ENCODE results near the gene UBE2QL1.

UBE2QL1 gene

GRCh38 chr5:6475626-6476312 lies 27.1 kb downstream of the UBE2QL1 start:
- DNase-seq (ENCODE audit: low read depth in 1 of 2, low spot score in 1 of 2) = no peak

- no peak for DNase-seq (ENCODE audit: low read depth in 1 of 2, low spot score in 1 of 2)
Observed at GRCh38 chr5:6476313-6476661, 27.6 kb downstream of the UBE2QL1 start.

- DNase-seq (ENCODE audit: low read depth in 1 of 2, low spot score in 1 of 2) = no peak
Observed at GRCh38 chr5:6478793-6479192, 30.1 kb downstream of the UBE2QL1 start.

DNA sequence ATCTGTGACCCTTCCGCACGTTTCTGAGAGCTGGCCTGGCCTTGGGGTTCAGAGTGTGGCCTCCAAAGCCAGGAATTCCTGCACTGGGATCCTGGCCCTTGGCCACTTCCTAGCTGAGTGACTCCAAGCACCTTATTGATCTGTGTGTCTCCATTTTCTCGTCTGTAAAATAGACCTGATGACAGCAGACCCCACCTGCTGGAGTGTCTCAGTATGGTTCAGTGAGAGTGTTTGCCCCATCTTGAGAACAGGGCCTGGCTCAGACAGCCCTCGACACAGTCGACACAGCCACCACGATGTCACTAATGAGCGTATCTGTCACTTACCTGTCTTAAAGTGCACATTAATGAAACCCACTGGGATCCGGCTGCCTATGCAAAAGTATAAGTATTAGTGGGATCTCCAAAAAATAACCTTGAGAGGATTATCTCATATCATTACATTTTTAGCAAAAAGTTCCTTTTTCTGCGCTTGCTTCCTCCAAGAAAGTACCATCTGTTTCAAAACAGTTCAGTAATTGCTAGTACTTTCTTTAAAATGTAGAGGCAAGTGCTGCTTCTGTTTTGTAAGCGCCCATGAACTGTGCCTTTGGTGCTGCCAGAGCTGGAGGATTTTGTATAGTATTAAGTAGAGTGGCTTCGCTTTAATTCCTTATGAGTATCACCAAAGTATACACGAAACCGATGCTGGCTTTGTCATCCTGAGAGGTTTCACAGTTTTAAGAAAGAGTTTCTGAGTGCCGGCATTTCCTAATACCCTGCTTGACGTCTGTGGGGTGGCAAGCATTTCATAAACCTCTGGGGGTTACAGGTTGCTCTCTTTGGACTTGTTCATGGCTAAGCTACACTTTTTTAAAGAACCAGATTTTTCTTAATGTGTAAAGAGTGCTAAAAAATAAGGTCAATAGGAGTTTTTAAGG lies 31.7 kb downstream of the UBE2QL1 start:
- no peak for DNase-seq (ENCODE audit: low read depth in 1 of 2, low spot score in 1 of 2)

DNA sequence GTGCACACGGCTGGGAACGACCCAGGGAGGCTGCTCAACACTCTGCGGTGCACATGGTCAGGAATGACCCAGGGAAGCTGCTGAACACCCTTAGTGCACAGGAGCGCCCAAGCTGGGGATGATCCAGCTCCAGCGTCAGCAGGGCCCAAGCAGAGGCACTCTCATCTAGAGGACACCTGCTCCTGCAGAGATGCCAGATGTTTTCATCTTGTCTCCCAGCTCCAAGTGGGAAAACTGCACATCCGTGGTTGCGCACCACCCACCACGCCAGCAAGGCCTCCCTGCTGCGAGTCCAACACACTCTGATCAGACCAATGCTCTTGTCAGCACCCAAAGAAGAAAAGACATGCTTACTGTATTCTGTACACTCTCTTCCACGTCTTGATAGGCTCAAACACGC lies 34.1 kb downstream of the UBE2QL1 start:
- DNase-seq (ENCODE audit: low read depth in 1 of 2, low spot score in 1 of 2) = no peak

GRCh38 chr5:6483880-6484382 lies 35.3 kb downstream of the UBE2QL1 start:
- no peak for DNase-seq (ENCODE audit: low read depth in 1 of 2, low spot score in 1 of 2)

GRCh38 chr5:6484446-6484845 lies 35.8 kb downstream of the UBE2QL1 start:
- no peak for DNase-seq (ENCODE audit: low read depth in 1 of 2, low spot score in 1 of 2)

GRCh38 chr5:6484899-6485298 lies 36.2 kb downstream of the UBE2QL1 start:
- no peak for DNase-seq (ENCODE audit: low read depth in 1 of 2, low spot score in 1 of 2)

- DNase-seq (ENCODE audit: low read depth in 1 of 2, low spot score in 1 of 2) = no peak
Observed at GRCh38 chr5:6485441-6485840, 36.8 kb downstream of the UBE2QL1 start.

DNA sequence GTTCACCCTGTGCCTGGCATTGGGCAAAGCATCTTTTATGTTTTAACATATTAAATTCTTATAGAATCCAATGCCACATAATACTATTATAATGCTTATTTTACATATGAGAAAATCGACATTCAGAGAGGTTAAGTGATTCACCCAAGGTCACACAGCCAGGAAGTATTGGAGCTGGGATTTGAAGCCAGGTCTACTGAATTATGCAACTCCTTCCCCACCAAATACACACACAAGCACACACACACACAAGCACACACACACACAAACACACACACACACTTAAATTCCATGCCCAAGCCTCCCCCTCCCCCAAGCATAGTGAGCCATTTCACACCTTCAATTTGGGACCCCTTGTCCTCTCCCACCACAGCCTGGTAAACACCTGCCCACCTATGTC lies 37.4 kb downstream of the UBE2QL1 start:
- DNase-seq (ENCODE audit: low read depth in 1 of 2, low spot score in 1 of 2) = no peak

DNA sequence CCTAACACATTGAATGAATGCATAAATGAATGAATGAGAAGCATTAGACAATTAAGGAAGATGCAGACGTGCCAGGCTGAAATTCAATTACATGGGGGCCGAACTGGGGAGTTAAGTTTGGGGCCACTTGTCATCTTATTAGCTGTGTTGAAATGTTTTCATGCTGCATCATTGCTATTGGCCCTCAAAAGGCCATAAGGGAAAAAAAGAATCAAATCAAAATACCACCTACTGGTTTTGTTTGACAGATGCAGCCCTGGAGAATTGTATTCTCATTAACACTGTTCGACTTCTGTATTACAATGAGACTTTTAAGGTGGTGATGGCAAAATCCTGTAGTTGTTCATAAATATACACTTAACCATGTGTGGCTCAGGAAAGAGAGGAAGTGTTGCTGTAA lies 38.4 kb downstream of the UBE2QL1 start:
- DNase-seq (ENCODE audit: low read depth in 1 of 2, low spot score in 1 of 2) = no peak

DNA sequence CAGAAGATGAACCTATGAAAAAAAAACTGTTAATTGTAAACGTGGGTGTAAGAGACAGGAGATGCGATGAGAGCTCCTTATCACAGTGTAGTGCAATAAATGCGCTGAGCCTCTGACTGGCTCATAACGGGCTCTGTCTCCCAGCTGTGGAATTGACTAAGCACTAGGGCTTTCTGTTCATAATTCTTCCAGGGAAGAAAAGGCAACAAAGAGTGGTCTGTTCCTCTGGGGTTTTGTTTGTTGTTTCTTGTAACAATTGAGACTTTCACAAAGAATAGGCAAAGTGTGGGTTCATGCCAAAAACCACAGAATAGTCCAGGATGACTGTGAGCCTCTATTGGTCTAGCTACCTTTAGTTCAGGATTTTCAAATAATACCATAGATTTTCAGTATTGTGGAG lies 39.4 kb downstream of the UBE2QL1 start:
- DNase-seq (ENCODE audit: low read depth in 1 of 2, low spot score in 1 of 2) = no peak

GRCh38 chr5:6489643-6490185 lies 41.1 kb downstream of the UBE2QL1 start:
- DNase-seq (ENCODE audit: low read depth in 1 of 2, low spot score in 1 of 2) = no peak

DNA sequence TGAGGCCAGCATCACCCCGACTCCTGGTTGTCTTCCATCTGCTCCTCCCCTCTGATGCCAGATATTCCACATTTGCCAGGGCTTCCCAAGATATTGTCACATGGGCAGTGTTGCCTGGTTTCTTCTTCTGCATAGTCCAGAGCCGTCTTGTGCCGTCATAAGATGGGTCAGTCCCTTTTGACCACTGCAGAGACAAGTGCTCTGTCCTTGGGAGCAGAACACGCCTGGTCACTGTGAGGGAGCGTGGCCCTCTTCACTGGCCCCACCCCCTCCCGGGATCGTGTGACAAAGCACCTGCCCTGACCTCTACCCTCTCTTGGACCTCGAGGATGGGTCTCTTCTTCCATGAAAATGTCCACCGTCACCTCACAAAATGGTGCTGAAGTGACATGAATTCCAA lies 41.6 kb downstream of the UBE2QL1 start:
- no peak for DNase-seq (ENCODE audit: low read depth in 1 of 2, low spot score in 1 of 2)

DNA sequence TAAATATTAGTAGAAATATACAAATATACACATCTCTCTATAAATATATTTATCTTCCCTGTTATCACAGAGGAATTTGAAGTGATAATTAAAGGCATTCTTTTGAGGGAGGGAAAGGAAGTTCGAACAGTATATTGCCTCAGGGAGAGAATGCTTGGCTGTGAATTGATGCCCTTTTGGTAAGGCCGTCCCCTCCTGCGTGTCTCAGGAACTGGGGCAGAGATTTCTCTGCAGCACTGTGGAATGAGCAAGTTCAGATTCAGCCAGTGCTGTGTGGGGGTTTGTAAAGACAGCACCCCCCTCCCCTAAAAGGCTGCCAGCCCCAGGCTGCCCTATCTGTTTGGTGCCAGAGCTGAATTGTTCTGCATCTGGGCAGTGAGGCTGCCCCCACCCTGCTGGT lies 42.0 kb downstream of the UBE2QL1 start:
- DNase-seq (ENCODE audit: low read depth in 1 of 2, low spot score in 1 of 2) = no peak

- no peak for DNase-seq (ENCODE audit: low read depth in 1 of 2, low spot score in 1 of 2)
Observed at GRCh38 chr5:6491196-6491918, 42.7 kb downstream of the UBE2QL1 start.

DNA sequence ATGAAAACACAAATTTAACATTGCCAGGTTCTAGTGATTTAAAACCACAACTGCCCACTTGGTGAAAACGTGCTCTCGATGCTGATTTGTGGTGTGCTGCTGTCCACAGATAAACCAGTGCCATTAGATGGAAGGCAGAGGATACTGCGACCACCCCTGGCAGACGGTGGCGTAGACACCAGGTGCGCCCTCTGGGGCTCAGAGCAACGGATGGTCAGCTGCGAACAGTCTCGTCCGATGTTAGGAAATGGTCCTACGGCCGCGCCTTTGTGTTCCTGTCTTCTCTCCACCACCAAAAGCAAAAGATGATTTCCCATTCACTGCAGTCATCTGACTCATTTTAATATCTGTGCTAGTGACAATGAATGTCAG lies 43.2 kb downstream of the UBE2QL1 start:
- DNase-seq (ENCODE audit: low read depth in 1 of 2, low spot score in 1 of 2) = no peak

DNA sequence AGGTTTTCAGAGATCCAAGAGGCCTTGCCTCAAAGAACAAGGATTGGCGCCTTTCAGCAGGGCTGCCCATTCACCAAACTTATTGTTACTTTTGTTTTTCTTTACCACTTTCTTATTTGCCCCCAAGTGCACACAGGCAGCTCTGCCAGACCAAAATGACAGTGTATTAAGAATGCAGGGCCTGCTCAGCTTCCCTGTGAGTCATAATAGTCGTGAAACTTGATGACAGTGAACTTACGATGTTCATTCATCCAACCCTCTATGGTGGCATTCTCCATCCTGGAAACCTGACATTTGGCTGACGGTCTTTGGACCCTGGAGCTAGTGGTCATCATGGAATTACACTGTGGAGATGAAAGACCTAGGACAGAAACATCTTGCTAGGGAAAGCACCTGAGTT lies 44.3 kb downstream of the UBE2QL1 start:
- no peak for DNase-seq (ENCODE audit: low read depth in 1 of 2, low spot score in 1 of 2)

DNA sequence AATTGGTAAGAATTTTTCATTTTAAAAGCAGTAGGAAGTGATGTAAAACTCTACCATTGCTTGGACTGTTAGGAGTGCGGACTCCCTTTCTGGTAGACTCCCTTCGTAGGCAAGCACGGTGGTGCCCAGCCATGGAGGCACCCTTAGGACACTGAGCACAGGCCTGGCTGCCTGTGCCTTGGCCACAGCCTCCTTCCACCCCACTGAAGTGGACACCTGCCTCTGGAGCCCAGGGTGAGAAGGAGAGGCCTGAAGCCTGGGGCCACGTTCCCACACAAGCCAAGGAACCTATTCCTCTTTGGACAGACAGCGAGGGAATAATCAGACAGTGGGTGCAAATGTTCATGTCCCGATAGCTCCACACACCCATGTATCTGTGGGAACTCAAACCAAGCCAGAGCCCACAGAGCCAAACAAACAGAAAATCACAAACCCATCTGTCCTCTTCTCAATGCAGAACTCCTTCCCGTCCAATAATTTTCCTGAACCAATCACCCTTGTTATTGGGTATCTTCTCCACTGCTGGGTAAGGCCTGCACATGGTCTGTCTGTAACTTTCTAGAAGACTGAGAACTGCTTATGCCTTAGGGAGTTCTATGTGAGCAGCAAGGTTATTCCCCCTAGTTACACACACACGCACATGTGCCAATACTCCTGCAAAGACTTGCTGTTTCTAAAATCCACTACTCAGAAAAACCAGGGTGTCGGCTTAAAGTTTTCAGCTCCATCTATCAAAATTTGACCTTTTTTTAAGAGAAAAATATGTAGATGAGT lies 45.2 kb downstream of the UBE2QL1 start:
- DNase-seq (ENCODE audit: low read depth in 1 of 2, low spot score in 1 of 2) = no peak

DNA sequence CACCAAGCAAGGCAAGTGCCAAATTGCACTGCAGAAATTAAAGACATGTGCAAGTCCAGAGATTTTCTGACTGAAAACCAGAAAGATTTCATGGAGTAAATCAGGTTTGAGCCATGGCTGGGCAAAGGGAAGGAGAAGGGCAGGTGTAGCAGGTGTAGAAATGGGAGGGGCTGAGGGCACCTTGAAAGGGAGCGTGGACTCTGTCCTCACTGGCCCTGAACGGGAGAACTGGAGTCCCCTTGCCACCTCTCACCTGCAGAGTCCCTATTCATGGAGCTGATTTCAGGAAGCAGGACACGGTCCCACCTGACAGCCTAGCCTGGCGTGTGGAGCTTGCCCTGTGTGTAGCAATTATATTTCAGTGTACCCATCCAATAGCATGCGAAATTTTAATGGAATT lies 46.3 kb downstream of the UBE2QL1 start:
- DNase-seq (ENCODE audit: low read depth in 1 of 2, low spot score in 1 of 2) = no peak
